AG09319 (cell line): Measurements from ENCODE around the gene TBX1.

Experiments used
- DNase-seq: peaks from one replicate; pipeline ENCODE4 v3.0.0-alpha.2; 2010; ENCODE audit warnings: low read depth; ENCODE audit errors: extremely low read depth
- CTCF ChIP-seq: IDR thresholded peaks from 2 replicates; pipeline ENCODE4 v1.5.1; 2011; ENCODE audit warnings: low read depth, mild to moderate bottlenecking, inconsistent platforms, low read length, moderate library complexity

The TBX1 gene

DNA sequence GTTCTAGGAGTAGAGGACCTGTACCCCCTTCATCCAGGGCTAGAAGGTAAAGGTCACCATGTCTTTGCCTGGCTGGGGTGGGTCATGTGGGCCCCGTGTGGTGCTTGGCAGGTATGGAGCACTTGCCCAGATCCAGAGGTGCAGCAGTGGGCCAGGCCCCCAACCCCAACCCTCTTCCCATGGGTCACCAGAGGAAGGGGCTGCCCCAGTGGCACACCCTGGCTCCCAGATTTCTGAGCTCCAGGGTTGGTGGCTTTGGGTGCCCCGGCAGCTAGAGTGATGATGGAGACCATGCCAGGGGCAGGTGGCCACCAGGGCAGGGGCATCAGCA, 39.6 kb upstream of the TBX1 start:
- DNase-seq, result no peak
- TF ChIP-seq CTCF, result no peak

DNA sequence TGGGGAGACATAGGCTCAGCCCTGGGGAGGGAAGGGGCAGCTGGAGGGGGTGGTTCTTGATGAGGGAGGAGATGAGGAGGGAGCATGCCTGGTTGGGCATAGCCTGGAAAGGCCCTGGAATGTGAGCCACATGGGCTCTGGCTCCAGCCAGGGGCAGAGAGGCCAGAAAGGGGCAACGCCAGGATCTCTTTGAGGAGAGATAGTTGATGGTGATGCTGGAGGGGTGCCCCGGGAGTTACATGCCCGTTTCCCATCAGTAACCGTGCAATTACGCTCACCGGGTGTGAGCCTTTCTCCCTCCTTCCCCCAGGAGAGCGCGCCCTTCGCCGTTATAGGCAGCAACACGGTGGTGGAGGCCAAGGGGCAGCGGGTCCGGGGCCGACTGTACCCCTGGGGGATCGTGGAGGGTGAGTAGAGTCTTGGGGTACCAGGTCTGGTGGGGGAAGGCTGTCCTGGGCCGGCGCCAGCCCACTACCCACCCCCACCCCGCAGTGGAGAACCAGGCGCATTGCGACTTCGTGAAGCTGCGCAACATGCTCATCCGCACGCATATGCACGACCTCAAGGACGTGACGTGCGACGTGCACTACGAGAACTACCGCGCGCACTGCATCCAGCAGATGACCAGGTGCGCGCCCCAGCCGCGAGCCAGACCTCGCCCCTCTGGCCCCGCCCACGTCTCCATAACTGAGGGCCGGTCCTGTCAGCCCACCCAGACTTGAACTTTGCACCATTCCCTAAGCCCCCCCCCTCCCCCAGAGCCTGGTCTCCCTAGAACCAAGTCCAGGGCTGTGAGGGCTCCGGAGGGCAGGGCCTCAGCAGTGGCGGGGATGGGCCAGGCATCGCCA, 39.0 kb upstream of the TBX1 start:
- TF ChIP-seq CTCF, result no peak
- no peak for DNase-seq

- DNase-seq, result no peak
- TF ChIP-seq CTCF, result no peak
Measured at GRCh38 chr22:19722178-19722981, 38.2 kb upstream of the TBX1 start.

- TF ChIP-seq CTCF, result no peak
- DNase-seq, result no peak
Measured at GRCh38 chr22:19722982-19723231, 37.7 kb upstream of the TBX1 start.

DNA sequence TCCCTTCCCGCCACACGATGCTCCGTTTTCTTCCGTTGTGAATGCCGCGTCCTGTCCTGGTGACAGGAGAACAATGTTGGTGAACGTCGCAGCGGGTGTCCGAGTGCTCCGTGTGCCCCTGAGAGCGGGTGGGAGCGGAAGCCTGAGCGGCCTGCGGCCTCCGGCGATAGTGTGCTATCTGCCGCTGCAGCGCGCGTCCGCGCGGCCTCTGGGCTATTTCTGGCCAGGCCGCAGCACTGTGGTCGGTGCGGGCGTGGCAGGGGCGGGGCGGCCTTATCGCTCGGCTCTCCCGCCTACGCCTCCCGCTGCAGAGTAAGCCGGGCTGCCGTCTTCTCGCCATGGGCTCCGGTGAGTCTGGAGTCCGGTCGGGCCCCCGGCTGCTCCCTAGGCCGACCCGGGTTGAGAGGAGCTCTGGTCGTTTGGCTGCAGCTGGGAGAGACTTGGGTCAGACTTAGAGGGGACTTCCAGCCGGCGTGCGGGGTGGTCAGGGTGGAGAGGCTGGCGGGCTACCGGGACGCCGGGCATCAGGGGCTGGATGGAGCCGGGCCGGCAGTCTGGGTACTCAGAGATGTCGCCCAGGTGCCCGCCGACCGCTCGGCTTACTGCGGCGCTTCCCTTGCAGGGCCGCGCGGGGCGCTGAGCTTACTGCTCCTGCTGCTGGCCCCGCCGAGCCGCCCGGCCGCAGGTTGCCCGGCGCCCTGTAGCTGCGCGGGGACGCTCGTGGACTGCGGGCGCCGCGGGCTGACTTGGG, 37.2 kb upstream of the TBX1 start, which contains the start of gene GP1BB:
Gene GP1BB, plus strand, starts transcription at position 308 of the 751 bp plus-strand sequence. Its CDS starts 31 bp downstream, at position 339.
- no peak for DNase-seq

DNA sequence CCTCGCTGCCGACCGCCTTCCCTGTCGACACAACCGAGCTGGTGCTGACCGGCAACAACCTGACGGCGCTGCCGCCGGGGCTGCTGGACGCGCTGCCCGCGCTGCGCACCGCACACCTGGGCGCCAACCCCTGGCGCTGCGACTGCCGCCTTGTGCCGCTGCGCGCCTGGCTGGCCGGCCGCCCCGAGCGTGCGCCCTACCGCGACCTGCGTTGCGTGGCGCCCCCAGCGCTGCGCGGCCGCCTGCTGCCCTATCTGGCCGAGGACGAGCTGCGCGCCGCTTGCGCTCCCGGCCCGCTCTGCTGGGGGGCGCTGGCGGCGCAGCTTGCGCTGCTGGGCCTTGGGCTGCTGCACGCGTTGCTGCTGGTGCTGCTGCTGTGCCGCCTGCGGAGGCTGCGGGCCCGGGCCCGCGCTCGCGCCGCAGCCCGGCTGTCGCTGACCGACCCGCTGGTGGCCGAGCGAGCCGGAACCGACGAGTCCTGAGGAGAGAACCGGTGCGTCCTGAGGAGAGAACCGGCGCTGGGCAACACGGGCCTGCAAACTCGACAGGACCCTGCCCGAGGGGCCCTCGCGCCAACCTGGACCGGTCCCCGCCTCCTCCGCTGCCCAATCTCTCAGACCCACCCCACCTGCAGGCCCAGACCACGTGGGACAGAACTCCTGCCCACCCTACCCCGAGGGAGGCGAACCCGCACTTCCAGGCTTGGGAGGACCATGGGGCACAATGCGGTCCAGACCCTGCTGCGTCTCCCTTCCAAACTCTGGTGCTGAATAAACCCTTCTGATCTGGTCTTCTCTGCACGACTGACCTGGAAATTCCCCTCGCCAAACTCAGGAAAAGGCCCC, 36.4 kb upstream of the TBX1 start:
- no peak for DNase-seq
- TF ChIP-seq CTCF, result no peak

More for the DNA sequence above, 37.2 kb upstream of the TBX1 start, which contains the start of gene GP1BB:
- no peak for TF ChIP-seq CTCF
